NCI-H82 treated with DMSO at 0.1 percent for 48 hours (cell line): ENCODE data around the gene GNB1.
"Not testable (repeated sequence)": the region's sequence is repeated elsewhere in the genome, so short reads cannot be mapped to it uniquely, and the experiment has no call there.

Experiments
- DNase-seq: peaks from one replicate; lab custom pipeline; 2025; ENCODE audit not compliant: unreplicated experiment; lab: John Stamatoyannopoulos, UW

GNB1 gene

DNA sequence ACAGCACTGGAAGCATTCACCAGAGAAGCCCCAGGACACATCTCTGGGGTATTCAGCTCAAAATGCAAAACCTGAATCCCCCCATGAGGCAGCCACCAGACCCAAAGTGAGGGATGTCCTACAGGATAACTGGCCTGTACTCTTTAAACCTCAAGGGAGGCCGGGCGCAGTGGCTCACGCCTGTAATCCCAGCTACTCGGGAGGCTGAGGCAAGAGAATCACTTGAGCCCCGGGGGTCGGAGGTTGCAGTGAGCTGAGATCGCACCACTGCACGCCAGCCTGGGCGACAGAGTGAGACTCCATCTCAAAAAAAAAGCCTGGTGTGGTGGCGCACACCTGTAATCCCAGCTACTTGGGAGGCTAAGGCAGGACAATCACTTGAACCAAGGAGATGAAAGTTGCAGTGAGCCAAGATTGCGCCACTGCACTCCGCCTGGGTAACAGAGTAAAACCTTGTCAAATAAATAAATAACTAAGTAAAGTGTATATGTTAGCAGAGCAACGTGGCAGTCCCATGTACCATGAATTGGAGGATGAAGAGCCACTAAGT is 29.1 kb downstream of the GNB1 start:
- not testable (repeated sequence) for DNase-seq

GRCh38 chr1:1861339-1861730 is 29.6 kb downstream of the GNB1 start:
- no peak for DNase-seq

DNA sequence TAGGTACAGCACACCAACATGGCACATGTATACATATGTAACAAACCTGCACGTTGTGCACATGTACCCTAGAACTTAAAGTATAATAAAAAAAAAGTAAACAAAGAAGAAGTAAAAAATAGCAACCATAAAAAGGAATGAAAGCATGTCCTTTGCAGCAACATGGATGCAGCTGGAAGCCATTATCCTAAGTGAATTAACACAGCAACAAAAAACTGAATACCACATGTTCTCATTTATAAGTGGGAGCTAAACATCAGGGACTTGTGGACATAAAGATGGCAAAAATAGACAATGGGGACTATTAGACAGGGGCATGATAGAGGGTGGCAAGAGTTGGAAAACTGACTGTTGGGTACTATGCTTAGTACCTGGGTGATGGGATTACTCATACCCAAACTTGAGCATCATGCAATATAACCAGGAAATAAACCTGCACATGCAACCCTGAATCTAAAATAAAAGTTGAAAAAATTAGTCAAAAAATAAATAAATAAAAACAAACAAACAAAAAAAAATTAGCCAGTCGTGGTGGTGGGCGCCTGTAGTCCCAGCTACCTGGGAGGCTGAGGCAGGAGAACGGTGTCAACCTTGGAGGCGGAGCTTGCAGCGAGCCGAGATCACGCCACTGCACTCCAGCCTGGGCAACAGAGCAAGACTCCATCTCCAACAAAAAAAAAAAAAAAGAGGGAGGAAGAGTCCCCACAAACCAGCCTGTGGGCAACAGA is 30.8 kb downstream of the GNB1 start:
- not testable (repeated sequence) for DNase-seq

- peak; percentile 40 for DNase-seq
Observed at GRCh38 chr1:1858382-1859086, 32.4 kb downstream of the GNB1 start.

- DNase-seq: no peak
Observed at GRCh38 chr1:1857096-1857703, 33.7 kb downstream of the GNB1 start.

DNA sequence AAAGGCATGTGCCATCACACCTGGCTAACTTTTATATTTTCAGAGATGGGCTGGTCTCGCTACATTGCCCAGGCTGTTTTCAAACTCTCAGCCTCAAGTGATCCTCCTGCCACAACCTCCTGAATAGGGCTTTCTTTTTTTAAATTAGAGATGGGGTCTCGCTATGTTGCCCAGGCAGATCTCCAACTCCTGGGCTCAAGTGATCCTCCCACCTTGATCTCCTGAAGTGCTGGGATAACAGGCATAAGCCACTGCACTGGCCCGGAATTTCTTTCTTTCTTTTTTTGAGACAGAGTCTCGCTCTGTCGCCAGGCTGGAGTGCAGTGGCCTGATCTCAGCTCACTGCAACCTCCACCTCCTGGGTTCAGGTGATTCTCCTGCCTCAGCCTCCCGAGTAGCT is 34.7 kb downstream of the GNB1 start:
- not testable (repeated sequence) for DNase-seq

DNA sequence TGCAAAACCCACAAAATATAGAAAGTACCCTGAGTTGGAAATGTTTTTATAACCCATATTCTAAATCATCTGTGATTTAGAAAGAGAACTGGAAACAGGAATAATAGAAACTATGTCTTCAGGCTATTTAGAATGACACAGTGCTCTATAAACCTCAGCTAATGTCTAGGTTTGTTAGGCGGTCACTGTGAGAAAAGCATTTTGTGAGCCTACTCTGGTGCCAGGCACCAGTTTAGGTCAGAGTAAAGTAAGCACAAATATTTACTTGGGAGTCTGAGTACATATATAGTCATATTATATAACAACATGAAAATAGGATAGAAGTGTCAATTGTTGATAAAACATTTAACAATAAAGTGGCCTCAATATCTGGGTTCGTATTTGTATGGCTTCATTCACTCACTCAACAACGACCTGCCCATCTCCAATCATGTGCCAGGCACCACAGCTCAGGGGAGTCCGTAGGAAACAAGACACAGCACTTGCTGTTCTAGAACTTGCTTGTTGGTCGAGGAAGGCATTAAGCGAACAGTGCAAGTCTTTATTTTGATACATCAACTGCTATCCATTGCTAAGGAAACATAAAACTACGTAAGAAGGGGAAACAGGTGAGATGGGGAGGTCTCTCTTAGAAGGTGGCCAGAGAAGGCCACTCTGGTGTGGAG is 37.2 kb downstream of the GNB1 start:
- no peak for DNase-seq

GRCh38 chr1:1852619-1853414 is 38.1 kb downstream of the GNB1 start:
- DNase-seq: no peak

GRCh38 chr1:1847890-1848289 is 43.0 kb downstream of the GNB1 start:
- no peak for DNase-seq

- peak; percentile 35 for DNase-seq
Observed at GRCh38 chr1:1847061-1847850, 43.6 kb downstream of the GNB1 start.

DNA sequence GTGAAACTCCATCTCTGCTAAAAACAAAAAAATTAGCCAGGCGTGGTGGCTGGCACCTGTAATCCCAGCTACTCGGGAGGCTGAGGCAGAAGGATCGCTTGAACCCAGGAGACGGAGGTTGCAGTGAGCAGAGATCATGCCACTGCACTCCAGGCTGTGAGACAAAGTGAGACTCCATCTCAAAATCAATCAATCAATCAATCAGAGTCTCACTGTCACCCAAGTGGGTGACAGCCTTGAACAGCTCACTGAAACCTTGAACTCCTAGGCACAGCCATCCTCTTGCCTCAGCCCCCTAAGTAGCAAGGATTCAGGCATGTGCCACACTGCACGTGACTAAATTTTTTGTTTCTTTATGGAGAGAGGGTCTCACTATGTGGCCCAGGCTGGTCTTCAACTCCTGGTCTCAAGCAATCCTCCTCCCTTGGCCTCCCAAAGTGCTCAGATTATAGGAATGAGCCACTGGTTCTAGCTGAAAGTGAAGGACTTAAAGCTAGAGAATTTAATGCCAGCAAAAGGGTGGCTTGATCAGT is 44.4 kb downstream of the GNB1 start:
- DNase-seq: no peak

DNA sequence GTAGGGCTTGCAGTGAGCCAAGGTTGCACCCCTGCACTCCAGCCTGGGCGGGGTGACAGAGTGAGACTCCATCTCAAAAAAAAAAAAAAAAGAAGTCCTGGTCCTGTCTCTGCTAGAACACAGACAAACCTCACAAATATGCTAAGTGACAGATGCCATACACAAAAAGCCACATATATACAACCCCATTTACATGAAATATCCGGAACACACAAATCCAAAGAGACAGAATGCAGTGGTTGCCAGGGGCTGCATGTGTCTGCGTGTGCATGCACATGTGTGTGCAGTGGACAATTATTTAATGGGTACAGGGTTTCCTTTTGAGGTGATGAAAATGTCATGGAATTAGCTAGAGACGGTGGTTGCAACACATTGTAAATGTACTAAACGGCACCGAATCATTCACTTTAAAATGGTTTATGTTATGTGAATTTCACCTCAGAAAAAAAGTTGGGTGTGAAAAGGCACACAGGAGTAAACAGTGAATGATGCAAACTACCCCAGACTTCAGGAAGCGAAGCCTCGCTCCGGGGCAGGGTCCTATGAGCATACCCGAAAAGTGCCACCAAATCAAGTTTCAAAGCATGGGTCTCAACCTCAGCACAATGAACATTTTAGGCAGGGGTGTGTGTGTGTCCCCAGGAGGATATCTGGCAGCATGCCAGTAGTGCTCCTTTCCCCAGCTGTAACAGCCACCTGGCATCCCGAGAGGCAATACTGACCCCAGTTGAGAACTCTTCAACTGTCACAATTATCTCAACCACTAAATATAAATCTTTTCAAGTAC is 48.3 kb downstream of the GNB1 start:
- no peak for DNase-seq

DNA sequence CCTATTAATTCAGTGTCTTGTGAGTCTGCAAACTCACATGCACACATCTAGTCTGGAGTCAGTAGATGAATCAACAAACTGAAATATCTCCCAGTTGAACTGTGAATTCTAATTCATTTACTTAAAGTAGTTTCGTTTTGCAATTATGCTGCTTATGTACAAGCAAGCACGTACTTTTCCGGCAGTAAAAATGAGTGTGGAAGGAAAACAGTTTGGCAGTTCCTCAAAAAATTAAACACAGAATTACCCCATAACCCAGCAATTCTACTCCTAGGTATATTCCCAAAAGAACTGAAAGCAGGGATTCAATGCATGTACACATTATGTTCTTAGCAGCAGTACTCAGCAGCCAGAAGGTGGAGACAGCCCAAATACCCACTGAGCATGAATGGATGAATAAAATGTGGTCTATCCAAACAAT is 49.3 kb downstream of the GNB1 start:
- DNase-seq: no peak

DNA sequence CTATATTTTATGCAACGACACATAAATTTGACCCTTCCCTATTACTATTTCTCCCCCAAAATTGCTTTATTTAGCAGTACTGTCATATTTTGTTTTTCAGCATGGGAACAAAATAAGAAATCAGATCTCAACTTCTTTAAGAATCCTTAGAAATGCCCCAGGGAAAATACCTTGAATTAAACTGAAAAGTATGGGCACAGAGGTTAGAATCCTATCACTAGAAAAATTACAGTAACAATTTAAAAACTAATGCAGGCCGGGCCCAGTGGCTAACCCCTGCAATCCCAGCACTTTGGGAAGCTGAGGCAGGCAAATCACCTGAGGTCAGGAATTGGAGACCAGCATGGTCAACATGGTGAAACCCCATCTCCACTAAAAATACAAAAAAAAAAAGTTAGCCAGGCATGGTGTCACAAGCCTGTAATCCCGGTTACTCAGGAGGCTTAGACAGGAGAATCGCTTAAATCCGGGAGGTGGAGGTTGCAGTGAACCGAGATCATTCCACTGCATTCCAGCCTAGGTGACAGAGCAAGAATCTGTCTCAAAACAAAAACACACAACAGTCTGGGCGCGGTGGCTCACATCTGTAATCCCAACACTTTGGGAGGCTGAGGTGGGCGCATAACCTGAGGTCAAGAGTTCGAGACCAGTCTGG is 51.4 kb downstream of the GNB1 start:
- no peak for DNase-seq

DNA sequence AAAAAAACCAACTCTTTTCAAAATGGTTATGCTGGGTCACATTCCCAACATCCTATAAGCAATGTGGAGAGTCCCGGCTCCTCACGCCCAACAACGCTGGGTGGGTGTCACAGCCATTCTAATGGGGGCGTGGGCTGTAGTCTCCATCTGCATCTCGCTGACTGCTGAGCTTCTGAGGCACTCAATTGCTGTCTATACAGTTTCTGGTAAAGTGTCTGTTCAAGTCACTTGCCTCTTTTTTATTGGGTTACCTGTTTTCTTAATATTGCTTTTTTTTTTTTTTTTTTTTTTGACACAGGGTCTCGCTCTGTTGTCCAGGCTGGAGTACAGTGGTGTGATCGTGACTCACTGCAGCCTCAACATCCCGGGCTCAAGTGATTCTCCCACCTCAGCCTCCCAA is 54.8 kb downstream of the GNB1 start:
- no peak for DNase-seq

DNA sequence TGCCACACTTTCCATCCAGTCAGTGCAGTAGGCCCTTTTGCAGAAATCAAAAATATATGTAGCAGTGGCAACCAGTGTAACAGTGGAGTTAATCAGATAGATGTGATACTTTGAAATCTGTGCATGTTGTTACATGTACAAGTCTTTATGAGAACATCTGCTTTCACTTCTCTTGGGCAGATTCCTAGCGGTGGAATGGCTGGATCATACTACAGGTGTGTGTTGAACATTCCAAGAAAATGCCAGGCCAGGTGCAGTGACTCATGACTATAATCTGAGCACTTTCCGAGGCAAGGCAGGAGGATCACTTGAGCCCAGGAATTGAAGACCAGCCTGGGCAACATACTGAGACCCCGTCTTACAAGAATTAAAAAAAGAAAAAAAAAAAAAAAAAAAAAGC is 55.3 kb downstream of the GNB1 start:
- DNase-seq: no peak

DNA sequence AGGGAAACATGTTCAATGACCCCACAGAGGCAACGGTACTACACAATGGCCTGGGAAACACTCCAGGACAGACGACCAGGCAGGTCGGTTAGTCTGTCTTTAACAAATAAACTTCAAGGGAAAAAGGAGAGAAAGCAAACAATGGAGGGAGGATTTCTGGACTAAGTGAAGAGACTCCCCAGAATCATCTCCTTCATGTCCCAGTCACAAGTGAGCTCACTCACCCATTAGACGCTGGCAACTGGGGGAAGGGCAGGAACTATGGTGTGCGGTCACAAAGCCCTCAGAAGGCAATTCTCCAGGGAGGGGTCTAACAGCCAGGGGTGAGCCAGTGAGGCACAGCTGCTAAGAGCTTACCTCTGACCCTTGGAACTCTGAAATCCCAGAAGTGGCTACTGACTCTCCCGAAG is 57.0 kb downstream of the GNB1 start:
- no peak for DNase-seq

DNA sequence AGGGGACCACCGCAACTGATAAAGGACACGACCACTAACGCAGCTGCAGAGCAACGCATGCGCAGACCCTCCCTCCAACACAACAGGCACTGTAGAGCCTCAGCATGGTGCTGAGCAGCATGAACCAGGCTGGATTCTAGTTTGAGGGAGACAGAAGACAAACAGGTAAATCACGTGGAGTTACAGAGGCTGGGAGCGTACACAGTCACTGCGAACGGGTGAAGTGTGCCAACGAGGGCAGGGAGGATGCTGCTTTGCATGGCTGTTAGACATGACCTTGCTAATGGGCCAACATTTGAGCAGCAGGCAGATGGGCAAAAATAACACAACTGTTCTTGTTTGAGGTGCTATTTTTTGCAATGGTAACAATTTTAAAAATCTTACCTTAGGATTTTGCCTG is 57.4 kb downstream of the GNB1 start:
- no peak for DNase-seq
